Thoracic aorta (tissue), 2 donors: ENCODE data around the gene GPC5. TPM values are rescaled to one million over a fixed set of nuclear protein-coding genes. Genes with fewer than 3 reads are reported as not detected.

Experiments
- ATAC-seq: fragments of 150-250 bp; one replicate; pipeline ENCODE4 v1.8.0; 2017; ENCODE audit warnings: low read depth; ENCODE audit not compliant: insufficient number of reproducible peaks, low FRiP score
- DNase-seq: peaks from one replicate; pipeline ENCODE4 v3.0.0-alpha.2; 2020; ENCODE audit warnings: low spot score
- H3K27ac ChIP-seq, 2 donors: fragments of 200-600 bp; sonication (generic); 1 replicate in 1 of 2; 2 replicates in 1 of 2; pipeline ENCODE4 v1.5.1; 2016; ENCODE audit warnings: mild to moderate bottlenecking in 2 of 2, moderate library complexity in 2 of 2
- H3K27me3 ChIP-seq: fragments of 200-600 bp; sonication (generic); replicated peaks from 2 replicates; pipeline ENCODE4 v1.6.0; 2016; ENCODE audit warnings: mild to moderate bottlenecking; ENCODE audit not compliant: insufficient read depth
- H3K36me3 ChIP-seq: fragments of 200-600 bp; sonication (generic); one replicate; pipeline ENCODE4 v1.5.1; 2016
- H3K4me1 ChIP-seq, 2 donors: fragments of 200-600 bp; sonication (generic); 1 replicate in 1 of 2; 2 replicates in 1 of 2; pipeline versions ENCODE4 v1.5.1 to v1.6.0; 2016; ENCODE audit warnings: low read depth in 2 of 2, mild to moderate bottlenecking in 1 of 2; ENCODE audit not compliant: control insufficient read depth in 1 of 2
- H3K4me3 ChIP-seq: fragments of 200-600 bp; sonication (generic); 2 replicates; pipeline ENCODE4 v1.5.1; 2016; ENCODE audit warnings: mild to moderate bottlenecking
- H3K9me3 ChIP-seq: fragments of 200-600 bp; sonication (generic); 2 replicates; pipeline ENCODE4 v1.5.1; 2016
- total RNA-seq, 2 donors: library from RNA; depleted of rRNA; stranded (reverse); fragments of >200 nt; gene quantifications; one replicate each; pipeline versions ENCODE4 v1.1.0 to v1.2.3, GENCODE V29; 2016
- TF ChIP-seq, protein P1 (sequence below): fragments of 200-600 bp; sonication (generic); IDR thresholded peaks from one replicate; pipeline ENCODE4 v1.5.1; 2019; ENCODE audit warnings: antibody characterized with exemption

Gene GPC5
- total RNA-seq, 2 donors from 2014 or later, result 3.3 TPM; not detected in 1

- DNase-seq (no peak), ATAC-seq (no peak)
- TF ChIP-seq, protein P1, sequence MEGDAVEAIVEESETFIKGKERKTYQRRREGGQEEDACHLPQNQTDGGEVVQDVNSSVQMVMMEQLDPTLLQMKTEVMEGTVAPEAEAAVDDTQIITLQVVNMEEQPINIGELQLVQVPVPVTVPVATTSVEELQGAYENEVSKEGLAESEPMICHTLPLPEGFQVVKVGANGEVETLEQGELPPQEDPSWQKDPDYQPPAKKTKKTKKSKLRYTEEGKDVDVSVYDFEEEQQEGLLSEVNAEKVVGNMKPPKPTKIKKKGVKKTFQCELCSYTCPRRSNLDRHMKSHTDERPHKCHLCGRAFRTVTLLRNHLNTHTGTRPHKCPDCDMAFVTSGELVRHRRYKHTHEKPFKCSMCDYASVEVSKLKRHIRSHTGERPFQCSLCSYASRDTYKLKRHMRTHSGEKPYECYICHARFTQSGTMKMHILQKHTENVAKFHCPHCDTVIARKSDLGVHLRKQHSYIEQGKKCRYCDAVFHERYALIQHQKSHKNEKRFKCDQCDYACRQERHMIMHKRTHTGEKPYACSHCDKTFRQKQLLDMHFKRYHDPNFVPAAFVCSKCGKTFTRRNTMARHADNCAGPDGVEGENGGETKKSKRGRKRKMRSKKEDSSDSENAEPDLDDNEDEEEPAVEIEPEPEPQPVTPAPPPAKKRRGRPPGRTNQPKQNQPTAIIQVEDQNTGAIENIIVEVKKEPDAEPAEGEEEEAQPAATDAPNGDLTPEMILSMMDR, result no peak
- H3K27ac ChIP-seq, result no peak overlapping the region
- H3K4me1 ChIP-seq, result no peaks in the 10 kb centered on the region
- no peaks in the 10 kb centered on the region for H3K27me3 ChIP-seq
- no peak overlapping the region for H3K4me3 ChIP-seq
- H3K9me3 ChIP-seq, result no peaks in the 10 kb centered on the region
- no peaks in the 10 kb centered on the region for H3K36me3 ChIP-seq
These were observed 588.5 kb downstream of the GPC5 start for GRCh38 chr13:91986761-91987483.

GRCh38 chr13:91988331-91988730 lies 589.9 kb downstream of the GPC5 start:
- ATAC-seq (no peak), DNase-seq (no peak)
- no peaks in the 10 kb centered on the region for H3K36me3 ChIP-seq

GRCh38 chr13:92012787-92013186 lies 614.4 kb downstream of the GPC5 start:
- no peak overlapping the region for H3K27ac ChIP-seq
- ATAC-seq (no peak), DNase-seq (no peak)
- H3K9me3 ChIP-seq, result no peaks in the 10 kb centered on the region
- no peak overlapping the region for H3K4me3 ChIP-seq
- H3K4me1 ChIP-seq, result no peaks in the 10 kb centered on the region
- no peaks in the 10 kb centered on the region for H3K27me3 ChIP-seq
- TF ChIP-seq, protein P1, result no peak
- H3K36me3 ChIP-seq, result no peaks in the 10 kb centered on the region

More at GRCh38 chr13:91988331-91988730, 589.9 kb downstream of the GPC5 start:
- TF ChIP-seq, protein P1, result no peak
- no peaks in the 10 kb centered on the region for H3K27me3 ChIP-seq
- no peaks in the 10 kb centered on the region for H3K4me1 ChIP-seq
- H3K9me3 ChIP-seq, result no peaks in the 10 kb centered on the region
- no peak overlapping the region for H3K4me3 ChIP-seq
- no peak overlapping the region for H3K27ac ChIP-seq

- Histone ChIP-seq H3K9me3 (no peaks in the 10 kb centered on the region), H3K27me3 (no peaks in the 10 kb centered on the region), H3K36me3 (no peaks in the 10 kb centered on the region), H3K4me3 (no peak overlapping the region), H3K27ac (no peak overlapping the region), H3K4me1 (no peaks in the 10 kb centered on the region)
- no peak for DNase-seq
- ATAC-seq, result no peak
- TF ChIP-seq, protein P1, result no peak
These were observed 619.3 kb downstream of the GPC5 start for GRCh38 chr13:92017737-92018136.

- TF ChIP-seq, protein P1, result no peak
- no peak for ATAC-seq
- H3K4me1 ChIP-seq, result no peaks in the 10 kb centered on the region
These were observed 630.3 kb downstream of the GPC5 start for GRCh38 chr13:92028695-92029094.

More at GRCh38 chr13:92028695-92029094, 630.3 kb downstream of the GPC5 start:
- no peak overlapping the region for H3K27ac ChIP-seq
- H3K36me3 ChIP-seq, result no peaks in the 10 kb centered on the region
- DNase-seq, result no peak
- H3K9me3 ChIP-seq, result no peaks in the 10 kb centered on the region
- no peaks in the 10 kb centered on the region for H3K27me3 ChIP-seq
- no peak overlapping the region for H3K4me3 ChIP-seq
